Activated naive CD4-positive, alpha-beta T cell treated with Interleukin-2 at 50 U/mL for 16 hours (primary cell): ENCODE measurements around the gene CASQ1.

Experiments
- DNase-seq: peaks from one replicate; pipeline ENCODE4 v3.0.0-alpha.2; 2020

Gene CASQ1

GRCh38 chr1:160227034-160227433, 36.7 kb downstream of the CASQ1 start:
- DNase-seq, result no peak

- DNase-seq, result no peak
Measured at GRCh38 chr1:160227561-160227960, 37.2 kb downstream of the CASQ1 start.

DNA sequence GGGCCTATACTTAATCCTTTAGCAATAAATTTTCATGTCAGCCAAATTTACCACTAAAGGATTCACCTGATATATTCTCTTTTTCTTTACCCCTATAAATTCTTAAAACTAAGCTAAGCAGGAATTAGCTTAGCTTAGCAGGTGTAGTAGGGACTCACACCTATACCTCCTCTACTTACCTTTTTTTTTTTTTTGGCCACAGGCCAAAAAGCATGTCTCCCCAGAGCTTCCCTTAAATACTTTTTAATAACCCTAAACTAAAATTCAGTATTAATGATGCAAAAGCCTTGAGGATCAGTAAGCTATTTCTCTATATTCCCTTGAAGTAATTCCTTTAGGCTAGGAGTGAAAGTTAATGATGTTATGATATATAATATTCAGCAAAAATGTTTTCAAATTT, 38.1 kb downstream of the CASQ1 start:
- DNase-seq, result no peak

GRCh38 chr1:160232911-160233310, 42.5 kb downstream of the CASQ1 start:
- DNase-seq, result no peak

- no peak for DNase-seq
Measured at GRCh38 chr1:160236806-160237205, 46.4 kb downstream of the CASQ1 start.

- DNase-seq, result no peak
Measured at GRCh38 chr1:160237558-160237957, 47.2 kb downstream of the CASQ1 start.

- no peak for DNase-seq
Measured at GRCh38 chr1:160238408-160238807, 48.0 kb downstream of the CASQ1 start.

- no peak for DNase-seq
Measured at GRCh38 chr1:160239582-160240299, 49.4 kb downstream of the CASQ1 start.

- DNase-seq, result no peak
Measured at GRCh38 chr1:160243767-160244166, 53.4 kb downstream of the CASQ1 start.

GRCh38 chr1:160244209-160244608, 53.8 kb downstream of the CASQ1 start:
- DNase-seq, result no peak

- DNase-seq, result no peak
Measured at GRCh38 chr1:160245434-160245833, 55.1 kb downstream of the CASQ1 start.

- no peak for DNase-seq
Measured at GRCh38 chr1:160247053-160247452, 56.7 kb downstream of the CASQ1 start.

GRCh38 chr1:160251011-160251410, 60.6 kb downstream of the CASQ1 start:
- no peak for DNase-seq
